Activated CD8-positive, alpha-beta memory T cell treated with anti-CD3 and anti-CD28 coated beads, Interleukin-2, amount 50 U/mL, for 4 hours (primary cell): ENCODE results near the gene UBE3A.
"Not testable (repeated sequence)": the region's sequence is repeated elsewhere in the genome, so short reads cannot be mapped to it uniquely, and the experiment has no call there.

Source experiments
- DNase-seq: peaks from one replicate; pipeline ENCODE4 v3.0.0-alpha.2; 2020

The UBE3A gene

GRCh38 chr15:25437777-25438600 lies 835 bp downstream of the UBE3A start:
- peak; percentile 52 for DNase-seq

GRCh38 chr15:25436707-25437106 lies 2.1 kb downstream of the UBE3A start:
- DNase-seq = no peak

- no peak for DNase-seq
Observed at GRCh38 chr15:25435474-25436243, 3.2 kb downstream of the UBE3A start.

GRCh38 chr15:25433118-25433865 lies 5.5 kb downstream of the UBE3A start:
- DNase-seq = no peak

GRCh38 chr15:25431836-25432561 lies 6.8 kb downstream of the UBE3A start:
- no peak for DNase-seq

GRCh38 chr15:25427861-25428260 lies 11.0 kb downstream of the UBE3A start:
- DNase-seq = no peak

- DNase-seq = no peak
Observed at GRCh38 chr15:25426896-25427610, 11.8 kb downstream of the UBE3A start.

- DNase-seq = no peak
Observed at GRCh38 chr15:25424073-25424472, 14.8 kb downstream of the UBE3A start.

GRCh38 chr15:25422021-25422420 lies 16.8 kb downstream of the UBE3A start:
- DNase-seq = no peak

- no peak for DNase-seq
Observed at GRCh38 chr15:25418202-25418601, 20.6 kb downstream of the UBE3A start.

- DNase-seq = no peak
Observed at GRCh38 chr15:25417604-25418003, 21.2 kb downstream of the UBE3A start.

GRCh38 chr15:25416693-25417092 lies 22.1 kb downstream of the UBE3A start:
- no peak for DNase-seq

GRCh38 chr15:25415707-25416106 lies 23.1 kb downstream of the UBE3A start:
- DNase-seq = no peak

GRCh38 chr15:25415217-25415616 lies 23.6 kb downstream of the UBE3A start:
- DNase-seq = no peak

GRCh38 chr15:25410649-25411048 lies 28.2 kb downstream of the UBE3A start:
- DNase-seq = no peak

- not testable (repeated sequence) for DNase-seq
Observed at GRCh38 chr15:25409731-25410130, 29.1 kb downstream of the UBE3A start.

- DNase-seq = no peak
Observed at GRCh38 chr15:25408929-25409328, 29.9 kb downstream of the UBE3A start.

- DNase-seq = no peak
Observed at GRCh38 chr15:25408428-25408827, 30.4 kb downstream of the UBE3A start.

- no peak for DNase-seq
Observed at GRCh38 chr15:25407950-25408349, 30.9 kb downstream of the UBE3A start.

- DNase-seq = no peak
Observed at GRCh38 chr15:25406846-25407245, 32.0 kb downstream of the UBE3A start.

- DNase-seq = no peak
Observed at GRCh38 chr15:25406261-25406660, 32.6 kb downstream of the UBE3A start.

- DNase-seq = no peak
Observed at GRCh38 chr15:25403771-25404170, 35.1 kb downstream of the UBE3A start.
